T-helper 1 cell treated with Interleukin-12 subunit alpha and Interleukin-12 subunit beta and Interleukin-4 antibody, amounts not matched to agents 30 μg/mL and 1 μg/mL, for 36 hours (primary cell): Measurements from ENCODE around the gene LCN15.
"Not testable (repeated sequence)": the region's sequence is repeated elsewhere in the genome, so short reads cannot be mapped to it uniquely, and the experiment has no call there.

Experiments
- H3K27ac Mint-ChIP-seq: one replicate; pipeline ENCODE4 v1.8.0; 2021; ENCODE audit warnings: mild to moderate bottlenecking, mixed read lengths
- H3K27me3 Mint-ChIP-seq: one replicate; pipeline ENCODE4 v1.8.0; 2021; ENCODE audit warnings: low read depth, mixed read lengths
- H3K36me3 Mint-ChIP-seq: one replicate; pipeline ENCODE4 v1.8.0; 2021; ENCODE audit warnings: low read depth, mixed read lengths
- H3K4me1 Mint-ChIP-seq: one replicate; pipeline ENCODE4 v1.8.0; 2021; ENCODE audit warnings: low read depth, mixed read lengths
- H3K4me3 Mint-ChIP-seq: one replicate; pipeline ENCODE4 v1.8.0; 2021; ENCODE audit warnings: mild to moderate bottlenecking, moderate library complexity, mixed read lengths
- H3K9me3 Mint-ChIP-seq: one replicate; pipeline ENCODE4 v1.8.0; 2021; ENCODE audit warnings: mixed read lengths

Gene LCN15

DNA sequence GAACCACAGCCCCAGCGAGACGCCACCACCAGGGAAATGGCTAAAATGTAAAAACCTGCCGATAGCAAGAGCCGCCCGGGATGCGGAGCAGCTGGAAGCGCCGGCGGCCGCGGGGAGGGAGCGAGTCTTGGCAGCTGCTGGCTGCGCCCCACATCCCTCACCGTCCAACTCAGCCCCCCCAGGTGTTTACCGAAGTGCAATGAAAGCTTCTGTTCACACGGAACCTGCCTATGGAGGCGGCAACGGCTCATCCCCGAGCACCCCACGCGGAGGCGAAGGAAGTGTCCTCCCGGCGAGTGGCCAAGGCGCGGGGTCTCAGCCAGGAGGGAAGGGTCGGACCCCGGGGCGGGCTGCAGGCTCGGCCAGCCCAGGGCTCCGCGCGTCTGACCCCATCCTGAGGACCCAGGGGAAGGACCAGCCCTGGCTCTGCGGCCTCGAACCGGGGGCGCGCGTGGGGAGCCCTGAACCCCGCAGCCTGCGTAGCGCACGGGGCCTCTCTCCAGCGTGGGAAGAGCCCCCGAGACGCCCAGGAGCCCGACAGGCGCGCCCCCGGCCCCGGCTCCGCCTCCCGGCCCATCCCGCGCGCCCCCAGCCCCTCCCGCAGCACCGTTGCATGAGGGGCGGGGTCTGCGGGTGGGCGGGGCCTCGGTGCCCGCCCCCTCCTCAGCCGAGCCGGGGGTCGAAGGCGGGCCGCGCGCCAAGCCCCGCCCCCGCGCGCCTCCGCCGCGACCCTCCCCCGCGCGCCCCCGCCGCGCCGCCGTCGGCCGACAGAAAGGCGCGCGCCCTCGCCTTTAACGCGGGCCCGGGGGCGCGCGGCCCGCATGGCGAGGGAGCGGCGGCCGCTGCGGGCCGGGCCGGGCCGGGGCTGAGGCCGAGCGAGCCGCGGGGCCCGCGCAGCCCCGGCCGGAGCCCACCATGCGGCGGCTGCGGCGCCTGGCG lies 52.3 kb downstream of the LCN15 start, which contains the start of gene DIPK1B:
DIPK1B (plus strand) TSS at position 822 of the 939 bp plus-strand sequence; CDS start at position 916, 94 bp downstream.
- peaks cover 40% of the 10 kb centered on the region for H3K27me3 Mint-ChIP-seq
- peaks cover 6% of the 10 kb centered on the region for H3K4me1 Mint-ChIP-seq
- peak within 1 kb of the TSS; percentile 42 for H3K4me3 Mint-ChIP-seq

DNA sequence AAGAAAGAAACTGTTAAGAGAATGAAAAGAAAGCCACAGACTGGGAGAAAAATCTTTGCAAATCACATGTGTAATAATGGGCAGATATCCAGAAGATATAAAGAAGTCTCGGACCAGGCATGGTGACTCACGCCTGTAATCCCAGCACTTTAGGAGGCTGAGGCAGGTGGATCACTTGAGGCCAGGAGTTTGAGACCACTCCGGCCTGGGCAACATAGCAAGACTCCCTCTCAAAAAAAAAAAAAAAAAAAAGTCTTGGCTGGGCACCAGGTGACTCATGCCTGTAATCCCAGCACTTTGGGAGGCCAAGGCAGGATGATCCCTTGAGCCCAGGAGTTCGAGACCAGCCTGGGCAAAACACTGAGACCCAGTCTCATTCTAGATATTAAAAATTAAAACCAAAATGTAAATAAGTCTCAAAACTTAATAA lies 53.1 kb downstream of the LCN15 start:
- not testable (repeated sequence) for H3K9me3 Mint-ChIP-seq, H3K4me1 Mint-ChIP-seq, H3K27ac Mint-ChIP-seq, H3K36me3 Mint-ChIP-seq
- peak overlapping the region; percentile 42 for H3K4me3 Mint-ChIP-seq
- H3K27me3 Mint-ChIP-seq, result peaks cover 40% of the 10 kb centered on the region

More for the DNA sequence above, 52.3 kb downstream of the LCN15 start, which contains the start of gene DIPK1B:
- Mint-ChIP-seq H3K36me3 (no peaks in the 10 kb centered on the region), H3K9me3 (no peaks in the 10 kb centered on the region), H3K27ac (no peak within 1 kb of the TSS)

DNA sequence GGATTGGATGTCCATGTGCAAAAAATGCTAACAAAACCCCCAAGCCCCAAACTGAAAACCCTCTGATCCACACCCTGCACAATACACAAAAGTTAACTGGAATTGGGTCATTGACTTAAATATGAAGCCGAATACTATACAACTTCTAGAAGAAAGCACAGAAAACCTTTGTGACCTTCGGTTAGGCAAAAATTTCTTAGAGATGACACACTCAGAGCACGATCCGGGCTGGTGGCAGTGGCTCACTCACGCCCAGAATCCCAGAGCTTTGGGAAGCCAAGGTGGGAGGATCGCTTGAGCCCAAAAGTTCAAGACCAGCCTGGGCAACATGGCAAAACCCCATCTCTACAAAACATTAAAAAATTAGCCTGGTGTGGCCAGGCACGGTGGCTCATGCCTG lies 53.8 kb downstream of the LCN15 start:
- H3K9me3 Mint-ChIP-seq, result no peaks in the 10 kb centered on the region
- peaks cover 6% of the 10 kb centered on the region for H3K4me1 Mint-ChIP-seq
- H3K27me3 Mint-ChIP-seq, result peaks cover 41% of the 10 kb centered on the region
- no peak overlapping the region for H3K4me3 Mint-ChIP-seq
- H3K27ac Mint-ChIP-seq, result no peak overlapping the region
- no peaks in the 10 kb centered on the region for H3K36me3 Mint-ChIP-seq
